ENCODE measurements around the gene DUSP28. TPM values are rescaled to one million over a fixed set of nuclear protein-coding genes. Genes with fewer than 3 reads are reported as not detected.

Gene DUSP28
- total and polyA plus RNA-seq, 2 of the 13 experiments (the other 11 are each of a cell fraction or from before 2014, with no cell fraction given): 5.2 to 8.6 TPM

DNA sequence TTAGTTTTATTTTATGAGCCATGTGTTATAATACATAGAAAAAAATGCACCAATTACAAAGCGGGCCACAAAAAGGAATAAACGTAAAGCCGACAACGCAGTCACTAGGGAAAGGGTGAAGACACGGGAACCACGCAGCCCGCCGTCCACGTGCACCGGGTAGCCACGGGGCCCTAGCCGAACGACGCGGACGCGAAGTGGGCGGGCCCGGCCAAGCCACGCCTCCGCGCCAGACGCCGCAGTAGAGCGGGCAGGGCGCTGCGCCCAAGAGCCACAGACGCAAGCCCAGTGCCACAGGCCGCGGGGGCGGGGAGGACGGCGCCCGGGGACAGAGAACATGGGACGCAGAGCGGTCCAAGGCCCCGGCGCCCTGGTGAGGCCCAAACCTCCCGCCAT is at the start of gene DUSP28 (continued):
- TF ChIP-seq, protein P1, sequence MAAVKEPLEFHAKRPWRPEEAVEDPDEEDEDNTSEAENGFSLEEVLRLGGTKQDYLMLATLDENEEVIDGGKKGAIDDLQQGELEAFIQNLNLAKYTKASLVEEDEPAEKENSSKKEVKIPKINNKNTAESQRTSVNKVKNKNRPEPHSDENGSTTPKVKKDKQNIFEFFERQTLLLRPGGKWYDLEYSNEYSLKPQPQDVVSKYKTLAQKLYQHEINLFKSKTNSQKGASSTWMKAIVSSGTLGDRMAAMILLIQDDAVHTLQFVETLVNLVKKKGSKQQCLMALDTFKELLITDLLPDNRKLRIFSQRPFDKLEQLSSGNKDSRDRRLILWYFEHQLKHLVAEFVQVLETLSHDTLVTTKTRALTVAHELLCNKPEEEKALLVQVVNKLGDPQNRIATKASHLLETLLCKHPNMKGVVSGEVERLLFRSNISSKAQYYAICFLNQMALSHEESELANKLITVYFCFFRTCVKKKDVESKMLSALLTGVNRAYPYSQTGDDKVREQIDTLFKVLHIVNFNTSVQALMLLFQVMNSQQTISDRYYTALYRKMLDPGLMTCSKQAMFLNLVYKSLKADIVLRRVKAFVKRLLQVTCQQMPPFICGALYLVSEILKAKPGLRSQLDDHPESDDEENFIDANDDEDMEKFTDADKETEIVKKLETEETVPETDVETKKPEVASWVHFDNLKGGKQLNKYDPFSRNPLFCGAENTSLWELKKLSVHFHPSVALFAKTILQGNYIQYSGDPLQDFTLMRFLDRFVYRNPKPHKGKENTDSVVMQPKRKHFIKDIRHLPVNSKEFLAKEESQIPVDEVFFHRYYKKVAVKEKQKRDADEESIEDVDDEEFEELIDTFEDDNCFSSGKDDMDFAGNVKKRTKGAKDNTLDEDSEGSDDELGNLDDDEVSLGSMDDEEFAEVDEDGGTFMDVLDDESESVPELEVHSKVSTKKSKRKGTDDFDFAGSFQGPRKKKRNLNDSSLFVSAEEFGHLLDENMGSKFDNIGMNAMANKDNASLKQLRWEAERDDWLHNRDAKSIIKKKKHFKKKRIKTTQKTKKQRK (IDR thresholded peaks at IDR 0.05; ENCODE audit: low read length): no peak
- TF ChIP-seq MAZ (IDR thresholded peaks at IDR 0.05; ENCODE audit: borderline replicate concordance, low read depth, low read length) (no peak; the same call in 1 of the 2 replicates), MAZ (CRISPR knock-in tag; IDR thresholded peaks at IDR 0.05; ENCODE audit: low read depth) (peak; percentile 39; the same call in 1 of the 2 replicates), MIXL1 (CRISPR knock-in tag; IDR thresholded peaks at IDR 0.05) (peak; percentile 60; the same call in 1 of the 2 replicates), ZNF17 (CRISPR knock-in tag; IDR thresholded peaks at IDR 0.05) (no peak), ZNF891 (CRISPR knock-in tag; IDR thresholded peaks at IDR 0.05) (no peak; the same call in 1 of the 2 replicates), CREB1 (IDR thresholded peaks at IDR 0.05) (peak; percentile 72), CREB1 (CRISPR knock-in tag; IDR thresholded peaks at IDR 0.05) (no peak), ZFP90 (CRISPR knock-in tag; IDR thresholded peaks at IDR 0.05; ENCODE audit: borderline replicate concordance) (no peak), ZNF253 (CRISPR knock-in tag; IDR thresholded peaks at IDR 0.05; ENCODE audit: borderline replicate concordance) (peak; percentile 89; the same call in 1 of the 2 replicates), ZBTB1 (CRISPR knock-in tag; IDR thresholded peaks at IDR 0.05; ENCODE audit: borderline replicate concordance) (no peak), ZNF589 (CRISPR knock-in tag; conservative IDR thresholded peaks at IDR 0.05) (peak; percentile 84), GPN1 (CRISPR knock-in tag; IDR thresholded peaks at IDR 0.05; ENCODE audit: borderline replicate concordance) (no peak), EEA1 (CRISPR knock-in tag; IDR thresholded peaks at IDR 0.05; ENCODE audit: borderline replicate concordance) (peak; percentile 87; the same call in 1 of the 2 replicates)
- TF ChIP-seq, protein P2, sequence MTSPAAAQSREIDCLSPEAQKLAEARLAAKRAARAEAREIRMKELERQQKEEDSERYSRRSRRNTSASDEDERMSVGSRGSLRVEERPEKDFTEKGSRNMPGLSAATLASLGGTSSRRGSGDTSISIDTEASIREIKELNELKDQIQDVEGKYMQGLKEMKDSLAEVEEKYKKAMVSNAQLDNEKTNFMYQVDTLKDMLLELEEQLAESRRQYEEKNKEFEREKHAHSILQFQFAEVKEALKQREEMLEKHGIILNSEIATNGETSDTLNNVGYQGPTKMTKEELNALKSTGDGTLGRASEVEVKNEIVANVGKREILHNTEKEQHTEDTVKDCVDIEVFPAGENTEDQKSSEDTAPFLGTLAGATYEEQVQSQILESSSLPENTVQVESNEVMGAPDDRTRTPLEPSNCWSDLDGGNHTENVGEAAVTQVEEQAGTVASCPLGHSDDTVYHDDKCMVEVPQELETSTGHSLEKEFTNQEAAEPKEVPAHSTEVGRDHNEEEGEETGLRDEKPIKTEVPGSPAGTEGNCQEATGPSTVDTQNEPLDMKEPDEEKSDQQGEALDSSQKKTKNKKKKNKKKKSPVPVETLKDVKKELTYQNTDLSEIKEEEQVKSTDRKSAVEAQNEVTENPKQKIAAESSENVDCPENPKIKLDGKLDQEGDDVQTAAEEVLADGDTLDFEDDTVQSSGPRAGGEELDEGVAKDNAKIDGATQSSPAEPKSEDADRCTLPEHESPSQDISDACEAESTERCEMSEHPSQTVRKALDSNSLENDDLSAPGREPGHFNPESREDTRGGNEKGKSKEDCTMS (CRISPR knock-in tag; conservative IDR thresholded peaks at IDR 0.05): no peak
- TF ChIP-seq, protein P3, sequence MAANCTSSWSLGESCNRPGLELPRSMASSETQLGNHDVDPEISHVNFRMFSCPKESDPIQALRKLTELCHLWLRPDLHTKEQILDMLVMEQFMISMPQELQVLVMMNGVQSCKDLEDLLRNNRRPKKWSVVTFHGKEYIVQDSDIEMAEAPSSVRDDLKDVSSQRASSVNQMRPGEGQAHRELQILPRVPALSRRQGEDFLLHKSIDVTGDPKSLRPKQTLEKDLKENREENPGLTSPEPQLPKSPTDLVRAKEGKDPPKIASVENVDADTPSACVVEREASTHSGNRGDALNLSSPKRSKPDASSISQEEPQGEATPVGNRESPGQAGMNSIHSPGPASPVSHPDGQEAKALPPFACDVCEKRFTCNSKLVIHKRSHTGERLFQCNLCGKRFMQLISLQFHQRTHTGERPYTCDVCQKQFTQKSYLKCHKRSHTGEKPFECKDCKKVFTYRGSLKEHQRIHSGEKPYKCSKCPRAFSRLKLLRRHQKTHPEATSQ (CRISPR knock-in tag; IDR thresholded peaks at IDR 0.05; ENCODE audit: borderline replicate concordance): no peak
- TF ChIP-seq, protein P4, sequence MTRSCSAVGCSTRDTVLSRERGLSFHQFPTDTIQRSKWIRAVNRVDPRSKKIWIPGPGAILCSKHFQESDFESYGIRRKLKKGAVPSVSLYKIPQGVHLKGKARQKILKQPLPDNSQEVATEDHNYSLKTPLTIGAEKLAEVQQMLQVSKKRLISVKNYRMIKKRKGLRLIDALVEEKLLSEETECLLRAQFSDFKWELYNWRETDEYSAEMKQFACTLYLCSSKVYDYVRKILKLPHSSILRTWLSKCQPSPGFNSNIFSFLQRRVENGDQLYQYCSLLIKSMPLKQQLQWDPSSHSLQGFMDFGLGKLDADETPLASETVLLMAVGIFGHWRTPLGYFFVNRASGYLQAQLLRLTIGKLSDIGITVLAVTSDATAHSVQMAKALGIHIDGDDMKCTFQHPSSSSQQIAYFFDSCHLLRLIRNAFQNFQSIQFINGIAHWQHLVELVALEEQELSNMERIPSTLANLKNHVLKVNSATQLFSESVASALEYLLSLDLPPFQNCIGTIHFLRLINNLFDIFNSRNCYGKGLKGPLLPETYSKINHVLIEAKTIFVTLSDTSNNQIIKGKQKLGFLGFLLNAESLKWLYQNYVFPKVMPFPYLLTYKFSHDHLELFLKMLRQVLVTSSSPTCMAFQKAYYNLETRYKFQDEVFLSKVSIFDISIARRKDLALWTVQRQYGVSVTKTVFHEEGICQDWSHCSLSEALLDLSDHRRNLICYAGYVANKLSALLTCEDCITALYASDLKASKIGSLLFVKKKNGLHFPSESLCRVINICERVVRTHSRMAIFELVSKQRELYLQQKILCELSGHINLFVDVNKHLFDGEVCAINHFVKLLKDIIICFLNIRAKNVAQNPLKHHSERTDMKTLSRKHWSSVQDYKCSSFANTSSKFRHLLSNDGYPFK (CRISPR knock-in tag; IDR thresholded peaks at IDR 0.05; ENCODE audit: borderline replicate concordance): no peak
- TF ChIP-seq, protein P5, sequence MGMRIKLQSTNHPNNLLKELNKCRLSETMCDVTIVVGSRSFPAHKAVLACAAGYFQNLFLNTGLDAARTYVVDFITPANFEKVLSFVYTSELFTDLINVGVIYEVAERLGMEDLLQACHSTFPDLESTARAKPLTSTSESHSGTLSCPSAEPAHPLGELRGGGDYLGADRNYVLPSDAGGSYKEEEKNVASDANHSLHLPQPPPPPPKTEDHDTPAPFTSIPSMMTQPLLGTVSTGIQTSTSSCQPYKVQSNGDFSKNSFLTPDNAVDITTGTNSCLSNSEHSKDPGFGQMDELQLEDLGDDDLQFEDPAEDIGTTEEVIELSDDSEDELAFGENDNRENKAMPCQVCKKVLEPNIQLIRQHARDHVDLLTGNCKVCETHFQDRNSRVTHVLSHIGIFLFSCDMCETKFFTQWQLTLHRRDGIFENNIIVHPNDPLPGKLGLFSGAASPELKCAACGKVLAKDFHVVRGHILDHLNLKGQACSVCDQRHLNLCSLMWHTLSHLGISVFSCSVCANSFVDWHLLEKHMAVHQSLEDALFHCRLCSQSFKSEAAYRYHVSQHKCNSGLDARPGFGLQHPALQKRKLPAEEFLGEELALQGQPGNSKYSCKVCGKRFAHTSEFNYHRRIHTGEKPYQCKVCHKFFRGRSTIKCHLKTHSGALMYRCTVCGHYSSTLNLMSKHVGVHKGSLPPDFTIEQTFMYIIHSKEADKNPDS (CRISPR knock-in tag; IDR thresholded peaks at IDR 0.05): no peak
